HG03457 (cell line): ENCODE data around the gene PDXDC1.
"Not testable (repeated sequence)": the region's sequence is repeated elsewhere in the genome, so short reads cannot be mapped to it uniquely, and the experiment has no call there.

Experiments
- ATAC-seq: cut with Tn5 transposase; IDR thresholded peaks from one replicate; pipeline ENCODE4 v1.9.1; 2021; ENCODE audit warnings: moderate number of reproducible peaks; ENCODE audit not compliant: unreplicated experiment

PDXDC1 gene

GRCh38 chr16:14971621-14972228, 3.1 kb upstream of the PDXDC1 start:
- not testable (repeated sequence) for ATAC-seq

GRCh38 chr16:14973785-14974322, 972 bp upstream of the PDXDC1 start:
- not testable (repeated sequence) for ATAC-seq

GRCh38 chr16:14974331-14974655, 533 bp upstream of the PDXDC1 start:
- not testable (repeated sequence) for ATAC-seq

GRCh38 chr16:14975418-14976194, 780 bp downstream of the PDXDC1 start:
- ATAC-seq = peak; percentile 8

GRCh38 chr16:14976971-14977736, 2.3 kb downstream of the PDXDC1 start:
- ATAC-seq = not testable (repeated sequence)

GRCh38 chr16:14978281-14978680, 3.5 kb downstream of the PDXDC1 start:
- ATAC-seq = not testable (repeated sequence)

- ATAC-seq = not testable (repeated sequence)
Observed at GRCh38 chr16:14978908-14979307, 4.1 kb downstream of the PDXDC1 start.

GRCh38 chr16:14981234-14981633, 6.4 kb downstream of the PDXDC1 start:
- not testable (repeated sequence) for ATAC-seq

GRCh38 chr16:14982521-14982920, 7.7 kb downstream of the PDXDC1 start:
- not testable (repeated sequence) for ATAC-seq

GRCh38 chr16:14988092-14988491, 13.3 kb downstream of the PDXDC1 start:
- not testable (repeated sequence) for ATAC-seq

- not testable (repeated sequence) for ATAC-seq
Observed at GRCh38 chr16:14988661-14989191, 13.9 kb downstream of the PDXDC1 start.

GRCh38 chr16:14989291-14990281, 14.8 kb downstream of the PDXDC1 start:
- not testable (repeated sequence) for ATAC-seq

- not testable (repeated sequence) for ATAC-seq
Observed at GRCh38 chr16:14993277-14994151, 18.7 kb downstream of the PDXDC1 start.

GRCh38 chr16:14996702-14997101, 21.9 kb downstream of the PDXDC1 start:
- ATAC-seq = not testable (repeated sequence)

- ATAC-seq = not testable (repeated sequence)
Observed at GRCh38 chr16:14998300-14998699, 23.5 kb downstream of the PDXDC1 start.

- not testable (repeated sequence) for ATAC-seq
Observed at GRCh38 chr16:14999845-15000244, 25.0 kb downstream of the PDXDC1 start.

GRCh38 chr16:15002448-15002847, 27.6 kb downstream of the PDXDC1 start:
- not testable (repeated sequence) for ATAC-seq

GRCh38 chr16:15005357-15006132, 30.7 kb downstream of the PDXDC1 start:
- ATAC-seq = not testable (repeated sequence)
